Kidney (tissue), 14 donors: ENCODE data around the gene ACTR6. TPM values are rescaled to one million over a fixed set of nuclear protein-coding genes. Genes with fewer than 3 reads are reported as not detected.

ENCODE experiments used
- DNase-seq, 5 donors: peaks; one replicate each; pipeline ENCODE4 v3.0.0-alpha.2; 2013 to 2020
- FAIRE-seq: peaks from 2 replicates; lab custom pipeline; 2012; peaks lifted over from hg19 to GRCh38; lab: Jason Lieb, UNC
- H3K27ac ChIP-seq, 2 donors: one replicate each; pipeline ENCODE4 v1.7.0; 2013; ENCODE audit warnings: low read depth in 2 of 2, low read length in 2 of 2, inconsistent platforms in 1 of 2
- H3K27me3 ChIP-seq: one replicate; pipeline ENCODE4 v1.7.1; 2013; ENCODE audit warnings: low read length, inconsistent platforms; ENCODE audit not compliant: control insufficient read depth, insufficient read depth
- H3K36me3 ChIP-seq, 3 donors: one replicate each; pipeline versions ENCODE4 v1.7.0 to v1.7.1; 2013; ENCODE audit warnings: low read length in 3 of 3, control low read depth in 1 of 3, inconsistent platforms in 1 of 3; ENCODE audit not compliant: insufficient read depth in 3 of 3, control insufficient read depth in 2 of 3
- H3K4me1 ChIP-seq, 3 donors: one replicate each; pipeline versions ENCODE4 v1.7.0 to v1.7.1; 2013; ENCODE audit warnings: low read length in 3 of 3, inconsistent platforms in 1 of 3, low read depth in 1 of 3; ENCODE audit not compliant: control insufficient read depth in 2 of 3, insufficient read depth in 2 of 3
- H3K4me3 ChIP-seq, 3 donors: one replicate each; pipeline versions ENCODE4 v1.7.0 to v1.8.1; 2013; ENCODE audit warnings: low read length in 3 of 3, control low read depth in 1 of 3, inconsistent platforms in 1 of 3
- H3K9ac ChIP-seq, 3 donors: one replicate each; pipeline versions ENCODE4 v1.7.0 to v1.7.1; 2013; ENCODE audit warnings: low read length in 3 of 3, control low read depth in 1 of 3, inconsistent platforms in 1 of 3
- H3K9me3 ChIP-seq, 3 donors: one replicate each; pipeline versions ENCODE4 v1.7.0 to v1.7.1; 2013; ENCODE audit warnings: low read length in 3 of 3, control low read depth in 1 of 3, inconsistent platforms in 1 of 3; ENCODE audit not compliant: control insufficient read depth in 2 of 3, insufficient read depth in 1 of 3
- intact Hi-C: fragments of 100-400 bp; cut with DNase I; formaldehyde crosslinking; loops from one replicate; pipeline ENCODE4 v1.11.1; 2022
- polyA plus RNA-seq: library from polyadenylated mRNA; stranded (reverse); fragments of 350-450 nt; fragmentation: Illumina TruSeq; extraction: RNeasy Lipid Tissue Mini Kit (QIAGEN cat#74804); gene quantifications from one replicate; pipeline ENCODE4 v1.2.3, GENCODE V29; 2014; ENCODE audit warnings: low read depth, low replicate concordance; ENCODE audit not compliant: insufficient read depth
- total RNA-seq: library from RNA; stranded (reverse); fragmentation: NEBNext Ultra II Directional; extraction: Animal tissue kit (Norgen Biotek cat#: 25700); gene quantifications from one replicate; pipeline ENCODE4 v1.2.1, GENCODE V29; 2021
- TF ChIP-seq, protein P1 (sequence below): IDR thresholded peaks from 3 replicates; pipeline ENCODE4 v1.5.1; 2012; ENCODE audit warnings: mild to moderate bottlenecking, moderate library complexity, borderline replicate concordance; ENCODE audit not compliant: insufficient read depth; ENCODE audit errors: extremely low read depth
- donor health status: control.
- donor health status: control.
- donor health status: control.
- donor health status: control.
- donor health status: control.
- donor health status: DM: yes; HTN: yes; CAD: no.
- donor health status: Normal renal cell carcinoma (clear cell type).

Gene ACTR6
- total and polyA plus RNA-seq, 2 donors from 2014 or later, result 23.1 to 29.2 TPM

GRCh38 chr12:100239589-100239988 lies 39.0 kb downstream of the ACTR6 start:
- H3K27ac ChIP-seq, result no peak overlapping the region
- H3K4me3 ChIP-seq, result no peak overlapping the region
- TF ChIP-seq, protein P1, sequence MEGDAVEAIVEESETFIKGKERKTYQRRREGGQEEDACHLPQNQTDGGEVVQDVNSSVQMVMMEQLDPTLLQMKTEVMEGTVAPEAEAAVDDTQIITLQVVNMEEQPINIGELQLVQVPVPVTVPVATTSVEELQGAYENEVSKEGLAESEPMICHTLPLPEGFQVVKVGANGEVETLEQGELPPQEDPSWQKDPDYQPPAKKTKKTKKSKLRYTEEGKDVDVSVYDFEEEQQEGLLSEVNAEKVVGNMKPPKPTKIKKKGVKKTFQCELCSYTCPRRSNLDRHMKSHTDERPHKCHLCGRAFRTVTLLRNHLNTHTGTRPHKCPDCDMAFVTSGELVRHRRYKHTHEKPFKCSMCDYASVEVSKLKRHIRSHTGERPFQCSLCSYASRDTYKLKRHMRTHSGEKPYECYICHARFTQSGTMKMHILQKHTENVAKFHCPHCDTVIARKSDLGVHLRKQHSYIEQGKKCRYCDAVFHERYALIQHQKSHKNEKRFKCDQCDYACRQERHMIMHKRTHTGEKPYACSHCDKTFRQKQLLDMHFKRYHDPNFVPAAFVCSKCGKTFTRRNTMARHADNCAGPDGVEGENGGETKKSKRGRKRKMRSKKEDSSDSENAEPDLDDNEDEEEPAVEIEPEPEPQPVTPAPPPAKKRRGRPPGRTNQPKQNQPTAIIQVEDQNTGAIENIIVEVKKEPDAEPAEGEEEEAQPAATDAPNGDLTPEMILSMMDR, result no peak
- FAIRE-seq (no peak), DNase-seq (no peak)
- intact Hi-C loops, result loop anchor here (10.0 kb wide), 1 partner anchor 315 kb away; no protein-coding TSS in a partner anchor
- H3K4me1 ChIP-seq, result no peaks in the 10 kb centered on the region
- H3K27me3 ChIP-seq, result no peaks in the 10 kb centered on the region
- H3K9ac ChIP-seq, result no peak overlapping the region
- no peaks in the 10 kb centered on the region for H3K9me3 ChIP-seq
- H3K36me3 ChIP-seq, result no peaks in the 10 kb centered on the region

DNA sequence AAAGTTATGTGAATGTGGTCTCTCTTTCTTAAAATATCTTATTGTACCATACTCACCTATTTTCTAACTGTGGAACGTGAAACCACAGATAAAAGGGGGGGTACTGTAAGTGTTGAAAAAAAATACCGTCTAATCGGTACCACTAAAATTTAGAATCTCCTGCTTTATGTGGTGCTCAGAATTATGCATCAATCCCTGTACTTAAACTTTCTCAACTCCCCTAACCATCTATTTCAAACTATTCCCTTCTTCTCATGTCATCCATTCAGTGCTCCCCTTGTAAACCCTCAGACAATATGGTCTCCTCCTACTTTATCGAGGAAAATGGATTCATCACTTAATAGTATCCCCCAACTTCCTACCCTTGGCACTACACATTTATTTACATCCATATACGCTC lies 42.5 kb downstream of the ACTR6 start:
- Histone ChIP-seq H3K9ac (no peak overlapping the region), H3K27me3 (no peaks in the 10 kb centered on the region), H3K27ac (no peak overlapping the region), H3K9me3 (no peaks in the 10 kb centered on the region), H3K4me3 (no peak overlapping the region), H3K36me3 (no peaks in the 10 kb centered on the region), H3K4me1 (no peaks in the 10 kb centered on the region)
- FAIRE-seq (no peak), DNase-seq (no peak)
- TF ChIP-seq, protein P1, result no peak
- intact Hi-C loops, result no loop called here

GRCh38 chr12:100247765-100248164 lies 47.1 kb downstream of the ACTR6 start:
- intact Hi-C loops, result no loop called here
- Histone ChIP-seq H3K27ac (no peak overlapping the region), H3K9me3 (no peaks in the 10 kb centered on the region), H3K4me1 (peaks cover 0 to 4% (median 2%) of the 10 kb centered on the region in 3 donors), H3K4me3 (no peak overlapping the region), H3K36me3 (no peaks in the 10 kb centered on the region), H3K9ac (no peak overlapping the region), H3K27me3 (no peaks in the 10 kb centered on the region)
- no peak for DNase-seq
- no peak for FAIRE-seq
- TF ChIP-seq, protein P1, result no peak

DNA sequence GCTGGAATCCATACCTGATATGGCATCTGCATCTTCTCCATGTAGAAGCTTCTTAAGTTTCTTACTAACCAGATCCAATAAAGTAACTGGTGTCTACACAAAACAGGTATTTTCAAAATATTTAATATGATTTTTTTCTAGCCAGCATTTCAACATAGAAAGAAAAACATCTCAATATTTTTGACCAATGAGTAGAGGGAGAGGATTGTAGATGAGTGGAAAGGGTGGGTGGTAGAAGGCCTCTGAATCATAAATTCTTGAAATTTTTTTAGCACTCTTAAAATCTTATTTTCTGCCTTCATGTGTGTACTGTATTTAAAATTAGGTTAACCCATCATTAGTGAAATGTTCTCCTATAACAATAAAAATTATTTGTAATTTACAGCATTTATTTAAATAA lies 48.3 kb downstream of the ACTR6 start:
- Histone ChIP-seq H3K9ac (no peak overlapping the region), H3K27me3 (no peaks in the 10 kb centered on the region), H3K9me3 (no peaks in the 10 kb centered on the region), H3K36me3 (no peaks in the 10 kb centered on the region), H3K4me1 (peaks cover 0 to 4% (median 2%) of the 10 kb centered on the region in 3 donors), H3K27ac (no peak overlapping the region), H3K4me3 (no peak overlapping the region)
- FAIRE-seq (no peak), DNase-seq (no peak)
- TF ChIP-seq, protein P1, result no peak
- intact Hi-C loops, result no loop called here
